Activated CD4-positive, alpha-beta T cell treated with anti-CD3 and anti-CD28 coated beads, Interleukin-2, amount 50 U/mL, for 24 hours (primary cell): ENCODE data around the gene FILIP1L.
"Not testable (repeated sequence)": the region's sequence is repeated elsewhere in the genome, so short reads cannot be mapped to it uniquely, and the experiment has no call there.

Experiments
- DNase-seq, 2 donors: peaks; one replicate each; pipeline ENCODE4 v3.0.0-alpha.2; 2020; ENCODE audit warnings: low read depth in 1 of 2, low spot score in 1 of 2

Gene FILIP1L

GRCh38 chr3:99851955-99852354, 262.3 kb downstream of the FILIP1L start:
- DNase-seq, result no peak

- no peak for DNase-seq
Measured at GRCh38 chr3:99850608-99851007, 263.7 kb downstream of the FILIP1L start.

- no peak for DNase-seq
Measured at GRCh38 chr3:99848433-99848832, 265.9 kb downstream of the FILIP1L start.

- no peak for DNase-seq
Measured at GRCh38 chr3:99846477-99847160, 267.7 kb downstream of the FILIP1L start.

- DNase-seq, result no peak
Measured at GRCh38 chr3:99845999-99846398, 268.3 kb downstream of the FILIP1L start.

GRCh38 chr3:99845331-99845730, 269.0 kb downstream of the FILIP1L start:
- DNase-seq, result no peak

GRCh38 chr3:99843590-99844258, 270.6 kb downstream of the FILIP1L start:
- no peak for DNase-seq

GRCh38 chr3:99842826-99843589, 271.3 kb downstream of the FILIP1L start:
- DNase-seq, result no peak

- DNase-seq, result not testable (repeated sequence)
Measured at GRCh38 chr3:99841949-99842348, 272.4 kb downstream of the FILIP1L start.

- DNase-seq, result no peak
Measured at GRCh38 chr3:99839613-99840012, 274.7 kb downstream of the FILIP1L start.

- DNase-seq, result no peak
Measured at GRCh38 chr3:99838755-99839154, 275.5 kb downstream of the FILIP1L start.

GRCh38 chr3:99837715-99838114, 276.6 kb downstream of the FILIP1L start:
- DNase-seq, result no peak

- no peak for DNase-seq
Measured at GRCh38 chr3:99836681-99837080, 277.6 kb downstream of the FILIP1L start.

GRCh38 chr3:99834211-99834957, 279.9 kb downstream of the FILIP1L start:
- no peak for DNase-seq

- no peak for DNase-seq
Measured at GRCh38 chr3:99833617-99834205, 280.6 kb downstream of the FILIP1L start.

GRCh38 chr3:99829844-99830243, 284.5 kb downstream of the FILIP1L start:
- no peak for DNase-seq

- no peak for DNase-seq
Measured at GRCh38 chr3:99825004-99825640, 289.2 kb downstream of the FILIP1L start.

GRCh38 chr3:99823723-99824711, 290.3 kb downstream of the FILIP1L start:
- no peak for DNase-seq

- no peak for DNase-seq
Measured at GRCh38 chr3:99818818-99819217, 295.5 kb downstream of the FILIP1L start.
